Glutamatergic neuron (in vitro differentiated cells): ENCODE measurements around the gene STX16. TPM values are rescaled to one million over a fixed set of nuclear protein-coding genes. Genes with fewer than 3 reads are reported as not detected.

ENCODE experiments used
- DNase-seq: peaks from one replicate; pipeline ENCODE4 v3.0.0; 2022
- H3K27ac Mint-ChIP-seq: one replicate; pipeline ENCODE4 v1.8.0; 2020; ENCODE audit warnings: mild to moderate bottlenecking, mixed read lengths, inconsistent platforms; ENCODE audit not compliant: unreplicated experiment
- H3K27me3 Mint-ChIP-seq: one replicate; pipeline ENCODE4 v1.8.0; 2020; ENCODE audit warnings: mild to moderate bottlenecking, moderate library complexity, mixed read lengths, inconsistent platforms; ENCODE audit not compliant: unreplicated experiment
- H3K36me3 Mint-ChIP-seq: one replicate; pipeline ENCODE4 v1.8.0; 2020; ENCODE audit warnings: mild to moderate bottlenecking, mixed read lengths, inconsistent platforms; ENCODE audit not compliant: unreplicated experiment
- H3K4me1 Mint-ChIP-seq: one replicate; pipeline ENCODE4 v1.8.0; 2020; ENCODE audit warnings: mild to moderate bottlenecking, low read depth, mixed read lengths, inconsistent platforms; ENCODE audit not compliant: unreplicated experiment
- H3K4me3 Mint-ChIP-seq: one replicate; pipeline ENCODE4 v1.8.0; 2020; ENCODE audit warnings: mild to moderate bottlenecking, mixed read lengths, inconsistent platforms; ENCODE audit not compliant: unreplicated experiment
- H3K9me3 Mint-ChIP-seq: one replicate; pipeline ENCODE4 v1.8.0; 2020; ENCODE audit warnings: mild to moderate bottlenecking, moderate library complexity, mixed read lengths, inconsistent platforms; ENCODE audit not compliant: unreplicated experiment
- CTCF ChIP-seq: fragments of 200-600 bp; sonication (generic); IDR thresholded peaks from one replicate; pipeline ENCODE4 v1.5.0; 2021; ENCODE audit not compliant: partially characterized antibody, unreplicated experiment
- total RNA-seq: library from RNA; stranded (reverse); fragmentation: NEBNext Ultra II Directional; extraction: Animal tissue kit (Norgen Biotek cat#: 25700); gene quantifications from one replicate; pipeline ENCODE4 v1.2.1, GENCODE V29; 2021; ENCODE audit not compliant: unreplicated experiment

Gene STX16
- total RNA-seq, 1 donor from 2014 or later = 71.2 TPM

GRCh38 chr20:58657986-58658385 lies 6.9 kb downstream of the STX16 start:
- Mint-ChIP-seq H3K4me3 (no peak overlapping the region), H3K36me3 (no peaks in the 10 kb centered on the region), H3K27ac (no peak overlapping the region), H3K9me3 (no peaks in the 10 kb centered on the region), H3K27me3 (no peaks in the 10 kb centered on the region), H3K4me1 (peaks cover 24% of the 10 kb centered on the region)
- TF ChIP-seq CTCF = no peak
- no peak for DNase-seq

- peaks cover 19% of the 10 kb centered on the region for H3K4me1 Mint-ChIP-seq
Observed at GRCh38 chr20:58658760-58659159, 7.7 kb downstream of the STX16 start.

GRCh38 chr20:58659841-58660240 lies 8.8 kb downstream of the STX16 start:
- H3K9me3 Mint-ChIP-seq = no peaks in the 10 kb centered on the region
- no peaks in the 10 kb centered on the region for H3K27me3 Mint-ChIP-seq
- H3K4me1 Mint-ChIP-seq = peaks cover 19% of the 10 kb centered on the region
- DNase-seq = no peak
- H3K36me3 Mint-ChIP-seq = no peaks in the 10 kb centered on the region
- no peak for TF ChIP-seq CTCF
- no peak overlapping the region for H3K4me3 Mint-ChIP-seq
- no peak overlapping the region for H3K27ac Mint-ChIP-seq

More at GRCh38 chr20:58658760-58659159, 7.7 kb downstream of the STX16 start:
- H3K27me3 Mint-ChIP-seq = no peaks in the 10 kb centered on the region
- DNase-seq = no peak
- H3K36me3 Mint-ChIP-seq = no peaks in the 10 kb centered on the region
- no peak overlapping the region for H3K27ac Mint-ChIP-seq
- no peak for TF ChIP-seq CTCF
- H3K4me3 Mint-ChIP-seq = no peak overlapping the region
- no peaks in the 10 kb centered on the region for H3K9me3 Mint-ChIP-seq

GRCh38 chr20:58660855-58661597 lies 9.9 kb downstream of the STX16 start:
- no peak for DNase-seq
- Mint-ChIP-seq H3K9me3 (no peaks in the 10 kb centered on the region), H3K27me3 (no peaks in the 10 kb centered on the region), H3K36me3 (no peaks in the 10 kb centered on the region), H3K4me1 (peaks cover 20% of the 10 kb centered on the region), H3K27ac (no peak overlapping the region), H3K4me3 (no peak overlapping the region)
- TF ChIP-seq CTCF = no peak
